Measurements from ENCODE around the gene DNAI1. TPM values are rescaled to one million over a fixed set of nuclear protein-coding genes. Genes with fewer than 3 reads are reported as not detected.

DNAI1 gene
- total RNA-seq, 6 experiments from 2014 or later: not detected

DNA sequence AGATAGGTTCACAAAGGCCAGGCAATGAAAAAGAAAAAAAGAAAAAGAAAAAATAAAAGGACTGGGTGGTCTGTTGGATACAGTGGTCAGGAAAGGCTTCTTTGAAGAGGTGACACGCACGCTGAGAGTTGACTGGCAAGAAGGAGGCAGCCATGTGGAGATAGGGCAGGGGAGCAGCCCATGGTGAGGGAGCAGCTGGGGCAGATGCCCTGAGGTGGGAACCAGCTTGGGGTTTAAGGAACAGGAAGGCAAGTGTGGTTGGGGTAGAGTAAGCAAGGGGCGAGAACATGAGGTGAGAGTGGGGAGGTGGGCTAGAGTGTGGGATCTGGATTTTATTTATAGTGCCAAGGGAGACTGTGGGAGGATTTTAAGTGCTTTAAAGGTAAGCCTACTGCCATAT lies 57.4 kb downstream of the DNAI1 start:
- Histone ChIP-seq H3K36me3 (no peaks in the 10 kb centered on the region), H3K9me3 (no peaks in the 10 kb centered on the region), H3K4me3 (no peak overlapping the region), H3K4me1 (peaks cover 0 to 14% (median 4%) of the 10 kb centered on the region in 4 donors), H3K27me3 (no peaks in the 10 kb centered on the region), H3K27ac (no peak overlapping the region)
- DNase-seq: peak in 1 of 3 donors; percentile 20
- TF ChIP-seq POLR2A (IDR thresholded peaks at IDR 0.05): no peak
- TF ChIP-seq, protein P1, sequence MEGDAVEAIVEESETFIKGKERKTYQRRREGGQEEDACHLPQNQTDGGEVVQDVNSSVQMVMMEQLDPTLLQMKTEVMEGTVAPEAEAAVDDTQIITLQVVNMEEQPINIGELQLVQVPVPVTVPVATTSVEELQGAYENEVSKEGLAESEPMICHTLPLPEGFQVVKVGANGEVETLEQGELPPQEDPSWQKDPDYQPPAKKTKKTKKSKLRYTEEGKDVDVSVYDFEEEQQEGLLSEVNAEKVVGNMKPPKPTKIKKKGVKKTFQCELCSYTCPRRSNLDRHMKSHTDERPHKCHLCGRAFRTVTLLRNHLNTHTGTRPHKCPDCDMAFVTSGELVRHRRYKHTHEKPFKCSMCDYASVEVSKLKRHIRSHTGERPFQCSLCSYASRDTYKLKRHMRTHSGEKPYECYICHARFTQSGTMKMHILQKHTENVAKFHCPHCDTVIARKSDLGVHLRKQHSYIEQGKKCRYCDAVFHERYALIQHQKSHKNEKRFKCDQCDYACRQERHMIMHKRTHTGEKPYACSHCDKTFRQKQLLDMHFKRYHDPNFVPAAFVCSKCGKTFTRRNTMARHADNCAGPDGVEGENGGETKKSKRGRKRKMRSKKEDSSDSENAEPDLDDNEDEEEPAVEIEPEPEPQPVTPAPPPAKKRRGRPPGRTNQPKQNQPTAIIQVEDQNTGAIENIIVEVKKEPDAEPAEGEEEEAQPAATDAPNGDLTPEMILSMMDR (IDR thresholded peaks at IDR 0.05): no peak
- intact Hi-C loops (cut with DNase I): no loop called here
- ATAC-seq: no peak
- 97% methylated on average over 3 of the region's 3 CpGs for WGBS (ENCODE audit: insufficient coverage, low coverage, low lambda C conversion rate, missing lambda C conversion rate)

DNA sequence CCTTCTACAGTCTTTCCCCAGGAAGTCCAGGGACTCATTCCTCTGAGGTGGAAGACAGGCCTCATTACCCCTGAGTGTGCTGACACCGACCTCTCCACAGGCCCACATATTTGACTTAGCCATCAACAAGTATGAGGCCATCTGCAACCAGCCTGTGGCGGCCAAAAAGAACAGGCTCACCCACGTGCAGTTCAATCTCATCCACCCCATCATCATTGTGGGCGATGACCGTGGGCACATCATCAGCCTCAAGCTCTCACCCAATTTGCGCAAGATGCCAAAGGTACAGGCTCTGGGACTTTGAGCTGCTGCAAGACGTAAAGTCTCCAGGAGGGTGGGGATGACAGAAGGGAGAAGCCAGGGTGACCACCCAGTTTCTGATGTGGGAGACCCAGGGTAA lies 58.6 kb downstream of the DNAI1 start:
- H3K4me3 ChIP-seq: no peak overlapping the region
- ATAC-seq (no peak), DNase-seq (peak in 1 of 3 donors; percentile 32)
- intact Hi-C loops (cut with DNase I): no loop called here
- H3K27me3 ChIP-seq: no peaks in the 10 kb centered on the region
- 62% methylated on average over 2 of the region's 7 CpGs for WGBS (ENCODE audit: insufficient coverage, low coverage, low lambda C conversion rate, missing lambda C conversion rate)
- no peaks in the 10 kb centered on the region for H3K9me3 ChIP-seq
- no peak overlapping the region for H3K27ac ChIP-seq
- H3K4me1 ChIP-seq: peaks cover 0 to 14% (median 4%) of the 10 kb centered on the region in 4 donors
- H3K36me3 ChIP-seq: no peaks in the 10 kb centered on the region
- TF ChIP-seq, protein P1 (IDR thresholded peaks at IDR 0.05): no peak
- TF ChIP-seq POLR2A (IDR thresholded peaks at IDR 0.05): no peak

DNA sequence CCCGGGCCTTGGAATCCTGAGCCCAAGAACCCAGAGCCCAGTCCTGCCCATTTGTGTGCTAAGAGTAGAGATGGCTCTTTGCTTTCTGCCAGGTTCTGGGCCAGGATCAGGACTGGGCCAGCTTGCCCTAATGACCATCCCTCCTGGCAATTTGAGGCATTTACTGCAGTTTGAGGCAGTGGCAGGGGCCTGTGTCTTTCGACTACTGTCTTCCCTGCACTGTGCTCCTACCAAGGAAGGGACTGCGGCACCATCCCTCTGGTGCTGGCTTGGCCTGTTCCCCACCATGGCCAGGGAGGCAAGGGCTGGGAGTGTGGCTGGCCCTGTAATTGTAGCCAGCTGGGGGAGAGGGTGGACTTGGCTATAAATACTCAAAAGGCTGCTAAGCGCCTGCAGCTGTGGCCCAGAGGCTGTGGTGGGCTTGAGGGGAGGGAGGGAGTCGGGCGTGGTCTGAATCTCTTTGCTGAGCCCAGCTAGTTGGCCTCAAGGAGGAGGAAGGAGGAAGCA lies 59.6 kb downstream of the DNAI1 start:
- Histone ChIP-seq H3K27me3 (no peaks in the 10 kb centered on the region), H3K27ac (no peak overlapping the region), H3K9me3 (no peaks in the 10 kb centered on the region), H3K36me3 (no peaks in the 10 kb centered on the region), H3K4me1 (peaks cover 0 to 6% (median 2%) of the 10 kb centered on the region in 4 donors), H3K4me3 (no peak overlapping the region)
- intact Hi-C loops (cut with DNase I): no loop called here
- ATAC-seq (no peak), DNase-seq (peak in 1 of 3 donors; percentile 31)
- 74% methylated on average over 3 of the region's 6 CpGs for whole genome bisulfite sequencing (ENCODE audit: insufficient coverage, low coverage, low lambda C conversion rate, missing lambda C conversion rate)
- no peak for TF ChIP-seq POLR2A (IDR thresholded peaks at IDR 0.05)
- TF ChIP-seq, protein P1 (IDR thresholded peaks at IDR 0.05): no peak

DNA sequence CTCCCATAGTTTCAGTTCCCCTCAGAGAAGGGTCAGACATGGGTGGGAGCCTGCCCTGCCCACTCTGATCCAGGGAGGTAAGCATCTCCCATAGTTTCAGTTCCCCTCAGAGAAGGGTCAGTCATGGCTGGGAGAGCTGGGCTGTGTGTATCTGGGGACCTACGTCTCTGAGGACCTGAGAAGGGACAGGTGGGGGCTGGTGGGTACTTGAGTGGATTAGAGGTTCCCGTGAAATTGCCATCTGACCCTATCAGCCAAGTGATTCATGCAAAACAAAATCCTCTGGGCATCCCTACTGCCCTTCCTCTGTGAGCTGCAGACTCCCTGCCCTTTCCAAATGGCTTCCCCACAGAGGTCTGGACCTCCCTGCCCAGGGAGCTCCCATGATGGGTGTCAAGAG lies 60.3 kb downstream of the DNAI1 start:
- Histone ChIP-seq H3K4me3 (no peak overlapping the region), H3K9me3 (no peaks in the 10 kb centered on the region), H3K27ac (no peak overlapping the region), H3K27me3 (no peaks in the 10 kb centered on the region), H3K36me3 (no peaks in the 10 kb centered on the region), H3K4me1 (peaks cover 0 to 9% (median 2%) of the 10 kb centered on the region in 4 donors)
- 56% methylated on average over 2 of the region's 2 CpGs for WGBS (ENCODE audit: insufficient coverage, low coverage, low lambda C conversion rate, missing lambda C conversion rate)
- TF ChIP-seq, protein P1 (IDR thresholded peaks at IDR 0.05): no peak
- no peak for TF ChIP-seq POLR2A (IDR thresholded peaks at IDR 0.05)
- ATAC-seq (no peak), DNase-seq (no peak)
- intact Hi-C loops (cut with DNase I): no loop called here
